GM10847 (cell line): ENCODE results near the gene PAMR1.

ENCODE experiments used
- POLR2A ChIP-seq: IDR thresholded peaks from 2 replicates; pipeline ENCODE4 v1.6.1; 2011; ENCODE audit not compliant: insufficient read length; ENCODE audit errors: extremely low read depth

Gene PAMR1

DNA sequence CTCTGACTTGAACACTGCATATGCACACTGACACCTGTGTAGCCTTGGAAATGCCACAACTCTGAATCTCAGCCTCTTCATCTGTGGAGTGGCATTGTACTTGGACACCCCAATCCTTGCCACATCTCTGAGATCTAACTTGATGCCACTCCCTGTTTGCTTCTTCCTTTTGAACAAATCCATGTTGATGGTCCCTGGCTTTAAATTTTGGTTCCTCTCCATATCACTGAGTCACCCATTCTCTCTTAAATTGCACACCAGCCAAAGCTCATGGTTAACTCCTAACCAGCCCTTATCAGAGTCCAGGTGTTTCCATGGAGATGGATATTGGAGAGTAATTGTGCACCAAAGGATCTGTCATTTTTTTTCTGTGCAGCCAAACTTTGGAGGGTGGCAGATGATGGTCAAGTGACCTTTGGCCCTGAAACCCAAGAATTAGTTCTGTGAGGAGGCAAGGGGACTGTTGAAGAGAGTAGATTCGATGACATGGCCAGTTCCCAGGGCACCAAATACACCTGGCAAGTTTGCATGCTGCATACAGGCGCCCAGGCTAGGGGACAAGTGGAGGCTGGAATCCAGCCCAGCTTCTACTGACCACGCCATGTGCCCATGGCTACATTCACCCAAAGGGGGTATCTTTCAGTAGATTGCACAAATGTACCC is 25.1 kb upstream of the PAMR1 start:
- TF ChIP-seq POLR2A, result no peak

DNA sequence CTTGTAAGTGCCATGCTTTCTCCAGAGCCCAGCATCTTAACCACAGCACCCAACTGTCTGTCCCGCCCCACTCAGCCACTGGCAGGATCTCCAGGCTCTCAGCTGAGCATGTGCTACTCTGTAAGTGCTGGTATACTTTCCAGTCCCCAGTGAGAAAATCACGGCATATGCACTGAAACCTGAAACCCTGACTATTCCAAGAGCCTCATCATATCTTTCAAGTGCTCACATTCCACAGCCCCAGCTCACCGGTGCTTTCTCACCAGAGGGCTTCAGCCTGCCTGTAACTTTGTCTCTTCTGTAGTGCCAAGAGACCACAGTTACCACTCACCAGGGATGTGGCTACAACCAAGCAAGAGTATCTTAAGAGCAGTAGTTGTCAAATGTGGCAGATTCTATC is 24.4 kb upstream of the PAMR1 start:
- TF ChIP-seq POLR2A, result no peak

DNA sequence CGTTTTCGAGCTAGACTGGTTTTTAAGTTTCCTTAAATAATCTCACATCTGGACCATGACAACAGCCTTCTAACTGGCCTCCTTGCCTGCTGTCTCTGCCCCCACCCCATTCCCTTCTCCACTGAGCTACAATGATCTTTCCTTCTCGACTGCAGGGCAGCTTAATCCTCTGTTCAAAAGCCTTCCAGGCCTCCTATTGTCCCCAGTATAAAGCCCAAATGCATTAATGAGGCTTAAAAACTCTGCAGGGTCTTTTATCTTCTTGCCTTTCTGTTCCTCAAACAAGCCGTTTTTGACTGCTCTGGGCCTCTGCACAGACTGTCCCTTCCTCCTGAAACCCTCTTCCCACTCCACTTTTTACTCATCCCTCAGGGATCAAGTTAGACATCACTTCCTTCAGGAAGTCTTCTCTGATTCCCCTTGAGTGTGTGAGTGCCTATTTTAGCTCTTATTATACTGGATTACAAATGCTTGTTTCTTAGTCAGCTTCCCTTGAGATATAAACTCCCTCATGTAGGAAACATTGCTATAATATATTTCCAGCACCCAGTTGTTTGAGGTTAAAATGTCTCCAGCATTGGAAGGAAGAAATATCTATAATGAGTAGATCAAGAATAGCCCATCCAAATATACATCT is 23.6 kb upstream of the PAMR1 start:
- no peak for TF ChIP-seq POLR2A

- no peak for TF ChIP-seq POLR2A
These were observed 20.9 kb upstream of the PAMR1 start for GRCh38 chr11:35546317-35546716.

DNA sequence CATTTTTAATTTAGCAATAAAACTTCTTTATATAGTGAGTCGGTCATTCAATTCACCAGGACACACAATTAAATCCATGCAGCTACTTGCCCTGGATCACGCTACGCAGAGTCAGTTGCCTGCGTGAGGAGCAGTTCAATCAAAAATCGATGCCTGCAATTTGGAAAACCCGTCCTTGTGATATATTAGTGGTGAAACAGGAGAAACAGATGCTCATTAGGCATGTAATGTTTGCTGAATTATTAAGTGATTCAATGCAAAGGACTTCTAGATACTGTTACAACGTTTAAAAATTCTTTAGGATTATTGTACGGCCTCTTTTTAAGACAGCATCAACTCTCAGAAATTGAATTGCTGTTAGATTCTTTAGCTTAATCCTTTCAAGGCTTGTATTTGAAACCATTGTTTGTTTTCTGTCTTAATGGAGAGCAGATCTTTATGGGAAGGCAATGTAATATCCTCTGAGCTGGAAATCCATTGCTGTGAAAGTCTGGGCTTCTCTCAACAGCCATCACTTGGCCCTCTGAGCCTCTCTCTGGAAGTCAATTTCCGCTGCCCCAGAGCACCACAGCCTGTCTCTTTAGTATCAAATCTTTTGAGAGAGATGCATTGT is 20.1 kb upstream of the PAMR1 start:
- TF ChIP-seq POLR2A, result no peak

DNA sequence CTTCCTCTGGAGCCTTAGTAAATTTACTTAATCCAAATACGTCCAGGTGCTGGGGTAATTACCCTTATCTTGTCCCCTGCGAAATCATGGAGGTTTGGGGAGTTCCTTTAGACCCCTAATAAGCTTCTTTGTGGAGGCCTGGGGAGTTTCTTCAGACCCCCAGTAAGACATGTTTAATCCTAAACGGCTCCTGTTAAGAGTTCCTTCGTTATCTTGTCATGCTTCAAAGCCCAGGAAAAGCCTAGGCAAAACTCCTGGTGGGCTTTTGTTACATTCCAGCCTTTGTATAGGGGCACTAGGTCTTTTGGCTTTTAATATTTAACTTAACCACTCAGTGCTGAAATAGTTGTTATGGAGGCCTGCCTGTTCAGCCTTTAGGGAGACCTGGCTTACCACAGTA is 18.1 kb upstream of the PAMR1 start:
- no peak for TF ChIP-seq POLR2A

DNA sequence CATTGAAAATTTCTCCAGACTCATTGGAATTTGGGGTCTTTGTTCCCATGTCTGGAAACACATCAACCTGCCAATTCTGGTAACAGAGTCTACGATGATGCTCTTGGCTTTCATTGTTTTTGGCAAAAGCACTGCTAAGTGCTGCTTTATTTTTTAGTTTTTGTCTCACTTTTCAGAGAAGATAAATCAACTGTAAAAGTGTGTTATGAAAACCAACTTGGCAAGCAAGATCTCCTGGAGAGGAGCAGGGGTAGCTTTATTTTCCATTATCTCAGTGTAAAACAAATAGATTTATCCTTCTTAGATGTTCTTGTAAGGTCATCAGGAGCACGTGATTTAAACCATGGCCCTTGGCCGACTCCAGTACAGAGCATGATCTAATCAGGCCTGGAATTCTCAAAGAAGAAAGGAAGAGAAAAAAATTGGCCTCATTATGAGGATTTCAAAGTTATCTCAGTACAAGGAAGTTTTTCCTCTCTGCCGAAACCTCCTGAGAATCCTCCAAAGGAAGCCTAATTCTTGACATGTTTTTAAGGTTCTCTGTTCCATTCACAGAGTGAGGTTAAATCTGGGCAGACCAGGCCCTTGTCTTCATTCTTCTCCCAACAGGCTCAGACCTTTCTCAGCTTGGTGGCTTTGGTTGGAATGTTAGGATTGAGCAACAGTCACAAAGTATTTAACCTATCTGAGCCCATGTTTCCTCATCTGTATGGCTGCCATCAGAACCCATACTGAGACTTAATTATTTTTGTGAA is 16.4 kb upstream of the PAMR1 start:
- no peak for TF ChIP-seq POLR2A

GRCh38 chr11:35540526-35540925 is 15.1 kb upstream of the PAMR1 start:
- no peak for TF ChIP-seq POLR2A

DNA sequence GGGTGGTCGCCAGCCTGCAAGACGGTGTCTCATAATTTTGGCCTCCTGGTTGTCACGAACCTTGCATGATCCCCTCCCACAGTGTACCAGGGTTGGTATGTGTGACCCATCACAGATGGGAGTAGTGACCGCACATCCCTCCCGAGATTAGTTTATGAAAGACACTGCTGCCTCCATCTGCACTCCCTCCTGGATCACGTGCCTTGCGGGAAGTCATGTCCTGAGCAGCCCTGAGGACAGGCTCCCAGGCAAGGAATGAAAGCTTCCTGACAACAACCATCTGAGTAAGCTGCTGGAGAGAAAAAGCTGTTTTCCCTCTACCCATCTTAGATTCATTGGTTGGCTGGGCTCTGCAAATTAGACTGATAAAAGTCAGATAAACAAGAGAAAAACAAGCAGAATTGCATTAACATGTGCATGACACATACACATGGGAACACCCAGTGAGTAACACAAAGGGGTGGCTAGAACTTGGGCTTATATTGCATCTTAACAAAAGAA is 14.4 kb upstream of the PAMR1 start:
- no peak for TF ChIP-seq POLR2A

DNA sequence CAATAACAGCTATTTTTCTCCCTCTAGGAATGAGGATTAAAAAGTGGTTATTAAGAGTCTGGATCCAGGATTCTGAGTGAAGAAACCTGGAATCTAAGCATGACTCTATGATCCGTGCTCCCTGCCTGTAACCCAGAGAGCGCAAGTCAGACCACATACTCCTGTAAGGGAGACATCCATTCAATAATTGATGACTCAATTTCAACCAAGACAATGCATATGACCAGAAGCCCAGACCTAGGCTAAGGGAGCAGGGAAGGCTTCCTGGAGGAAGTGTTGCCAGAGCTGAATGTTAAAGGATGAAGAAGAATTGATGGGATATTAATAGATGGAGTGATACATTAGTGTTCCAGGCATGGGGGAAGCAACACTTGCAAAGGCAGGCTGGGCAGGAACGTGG is 13.8 kb upstream of the PAMR1 start:
- TF ChIP-seq POLR2A, result no peak

- no peak for TF ChIP-seq POLR2A
These were observed 11.1 kb upstream of the PAMR1 start for GRCh38 chr11:35536470-35536869.

GRCh38 chr11:35531246-35531645 is 5.8 kb upstream of the PAMR1 start:
- TF ChIP-seq POLR2A, result no peak

DNA sequence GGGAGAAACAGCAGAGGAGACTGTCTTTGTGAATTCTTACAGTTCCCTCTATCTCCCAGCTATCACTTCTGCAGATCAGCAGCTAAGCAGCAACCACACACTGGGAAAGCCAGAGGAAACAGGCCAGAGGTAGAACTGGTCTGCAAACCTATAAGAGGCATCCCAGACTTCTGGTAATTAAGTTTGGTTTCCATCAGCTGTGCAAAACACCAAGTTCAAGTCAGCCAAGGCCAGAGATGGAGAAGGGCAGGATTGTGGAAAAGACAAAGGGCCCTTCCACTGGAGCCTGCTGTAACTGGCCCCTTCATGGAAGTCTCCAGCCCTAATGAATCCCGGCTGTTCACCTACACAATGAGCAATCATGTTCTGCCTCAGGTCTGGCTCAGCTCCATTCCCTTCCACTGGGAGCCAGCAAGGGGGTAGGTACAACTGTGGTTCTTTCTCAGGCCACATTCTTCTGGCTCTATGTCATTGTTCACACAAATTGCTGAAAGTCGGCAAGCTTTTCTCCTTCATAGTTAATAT is 4.6 kb upstream of the PAMR1 start:
- TF ChIP-seq POLR2A, result no peak

GRCh38 chr11:35526370-35526792 is 965 bp upstream of the PAMR1 start:
- TF ChIP-seq POLR2A, result no peak

DNA sequence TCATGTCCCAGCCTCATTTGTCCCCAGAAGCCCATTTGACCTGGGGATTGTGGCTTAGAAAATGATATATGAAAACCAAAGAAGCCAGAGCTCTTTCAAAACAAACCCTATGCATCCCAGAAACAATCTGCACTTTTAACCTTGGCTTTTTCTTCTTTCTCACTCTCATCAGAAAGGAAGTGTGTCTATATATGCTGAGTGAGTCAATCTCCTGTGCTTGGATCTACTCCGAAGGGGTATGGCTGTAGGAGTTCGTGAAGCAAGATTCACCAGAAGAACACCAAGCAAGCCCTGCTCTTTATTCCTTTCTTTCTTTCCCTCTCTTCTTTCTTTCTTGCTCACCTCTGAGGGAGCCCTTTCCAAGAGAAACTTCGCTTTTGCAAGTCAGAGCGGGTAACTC is 636 bp downstream of the PAMR1 start:
- TF ChIP-seq POLR2A, result no peak
